Peyer's patch (tissue), 4 donors: ENCODE results near the gene SESN2. TPM values are rescaled to one million over a fixed set of nuclear protein-coding genes. Genes with fewer than 3 reads are reported as not detected.

Source experiments
- DNase-seq, 3 donors: peaks; one replicate each; pipeline ENCODE4 v3.0.0-alpha.2; 2017 to 2019
- H3K27ac ChIP-seq, 4 donors: fragments of 200-600 bp; sonication (generic); one replicate each; pipeline ENCODE4 v1.5.1; 2016 to 2019
- H3K27me3 ChIP-seq, 2 donors: fragments of 200-600 bp; sonication (generic); one replicate each; pipeline ENCODE4 v1.5.1; 2019
- H3K36me3 ChIP-seq, 3 donors: fragments of 200-600 bp; sonication (generic); one replicate each; pipeline ENCODE4 v1.5.1; 2016 to 2019
- H3K4me1 ChIP-seq, 4 donors: fragments of 200-600 bp; sonication (generic); one replicate each; pipeline ENCODE4 v1.5.1; 2016 to 2019
- H3K4me3 ChIP-seq, 4 donors: fragments of 200-600 bp; sonication (generic); 1 replicate in 3 of 4; 2 replicates in 1 of 4; pipeline ENCODE4 v1.5.1; 2016 to 2019; ENCODE audit warnings: mild to moderate bottlenecking in 1 of 4
- H3K9me3 ChIP-seq, 4 donors: fragments of 200-600 bp; sonication (generic); one replicate each; pipeline ENCODE4 v1.5.1; 2016 to 2019; ENCODE audit warnings: mild to moderate bottlenecking in 1 of 4
- POLR2A ChIP-seq, 2 donors: fragments of 450-650 bp; IDR thresholded peaks; one replicate each; pipeline ENCODE4 v1.5.1; 2017; ENCODE audit warnings: antibody characterized with exemption in 2 of 2, mild to moderate bottlenecking in 2 of 2, moderate library complexity in 2 of 2
- total RNA-seq, 4 donors: library from RNA; depleted of rRNA; stranded (reverse); fragments of >200 nt; gene quantifications; one replicate each; pipeline ENCODE4 v1.1.0, GENCODE V29; 2016
- TF ChIP-seq, protein P1 (sequence below), 6 experiments: fragments of 450-650 bp in 4 of 6; fragments of 200-600 bp in 2 of 6; sonication (generic) in 1 of 6; IDR thresholded peaks; one replicate each; pipeline ENCODE4 v1.5.1; 2017 to 2019; ENCODE audit warnings: antibody characterized with exemption in 6 of 6, mild to moderate bottlenecking in 3 of 6, moderate library complexity in 1 of 6

SESN2 gene
- total RNA-seq, 4 donors from 2014 or later: 4.1 to 33.8 (median 26.1) TPM

DNA sequence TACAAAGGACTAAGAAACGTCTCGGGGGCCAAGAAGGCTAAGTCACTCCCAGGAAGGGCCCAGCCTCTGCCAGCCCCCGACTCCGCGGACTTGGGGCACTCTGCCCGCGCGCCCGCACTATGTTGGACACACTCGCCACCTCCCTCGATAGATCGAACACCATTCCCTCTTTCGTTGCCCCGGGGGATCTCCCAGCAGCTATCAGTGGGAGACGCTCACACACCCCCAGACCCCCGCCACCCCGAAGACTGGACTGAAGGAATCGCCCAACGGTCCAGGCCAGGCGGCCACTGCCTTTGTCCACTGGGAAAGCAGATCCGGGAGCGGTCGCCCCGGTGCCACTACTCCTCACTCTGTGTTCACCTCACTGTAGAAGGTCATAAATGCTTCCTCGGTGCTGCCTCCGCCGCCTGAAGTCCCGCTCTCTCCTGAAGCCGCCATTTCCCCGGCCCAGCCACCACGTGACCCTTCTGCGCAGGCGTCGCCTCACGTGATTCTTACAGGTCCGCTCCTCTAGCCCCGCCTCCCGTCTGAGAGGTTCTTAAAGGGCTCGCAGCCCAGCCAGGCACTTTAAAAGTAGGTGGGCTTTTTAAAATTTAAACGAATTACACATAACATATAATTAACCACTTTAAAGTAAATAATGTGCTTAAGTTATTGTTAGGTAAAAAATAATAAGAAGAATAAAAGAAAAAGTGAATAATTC is 26.6 kb upstream of the SESN2 start, which contains the start of gene DNAJC8:
Gene DNAJC8, minus strand, starts transcription at position 472 of the 706 bp plus-strand sequence. Its CDS starts 31 bp downstream, at position 441.
- H3K36me3 ChIP-seq: peaks cover 0 to 16% (median 6%) of the 10 kb centered on the region in 3 donors
- DNase-seq: peak; percentile 94 to 99 (median 99)
- peaks cover 0 to 34% (median 12%) of the 10 kb centered on the region in 4 donors for H3K4me1 ChIP-seq
- peak within 1 kb of the TSS; percentile 72 to 97 (median 86) for H3K4me3 ChIP-seq
- H3K9me3 ChIP-seq: no peaks in the 10 kb centered on the region
- no peaks in the 10 kb centered on the region for H3K27me3 ChIP-seq
- TF ChIP-seq POLR2A (IDR thresholded peaks at IDR 0.05): peak; percentile 66 to 71
- TF ChIP-seq, protein P1, sequence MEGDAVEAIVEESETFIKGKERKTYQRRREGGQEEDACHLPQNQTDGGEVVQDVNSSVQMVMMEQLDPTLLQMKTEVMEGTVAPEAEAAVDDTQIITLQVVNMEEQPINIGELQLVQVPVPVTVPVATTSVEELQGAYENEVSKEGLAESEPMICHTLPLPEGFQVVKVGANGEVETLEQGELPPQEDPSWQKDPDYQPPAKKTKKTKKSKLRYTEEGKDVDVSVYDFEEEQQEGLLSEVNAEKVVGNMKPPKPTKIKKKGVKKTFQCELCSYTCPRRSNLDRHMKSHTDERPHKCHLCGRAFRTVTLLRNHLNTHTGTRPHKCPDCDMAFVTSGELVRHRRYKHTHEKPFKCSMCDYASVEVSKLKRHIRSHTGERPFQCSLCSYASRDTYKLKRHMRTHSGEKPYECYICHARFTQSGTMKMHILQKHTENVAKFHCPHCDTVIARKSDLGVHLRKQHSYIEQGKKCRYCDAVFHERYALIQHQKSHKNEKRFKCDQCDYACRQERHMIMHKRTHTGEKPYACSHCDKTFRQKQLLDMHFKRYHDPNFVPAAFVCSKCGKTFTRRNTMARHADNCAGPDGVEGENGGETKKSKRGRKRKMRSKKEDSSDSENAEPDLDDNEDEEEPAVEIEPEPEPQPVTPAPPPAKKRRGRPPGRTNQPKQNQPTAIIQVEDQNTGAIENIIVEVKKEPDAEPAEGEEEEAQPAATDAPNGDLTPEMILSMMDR (IDR thresholded peaks at IDR 0.05): no peak
- H3K27ac ChIP-seq: peak within 1 kb of the TSS; percentile 65 to 85 (median 76)

DNA sequence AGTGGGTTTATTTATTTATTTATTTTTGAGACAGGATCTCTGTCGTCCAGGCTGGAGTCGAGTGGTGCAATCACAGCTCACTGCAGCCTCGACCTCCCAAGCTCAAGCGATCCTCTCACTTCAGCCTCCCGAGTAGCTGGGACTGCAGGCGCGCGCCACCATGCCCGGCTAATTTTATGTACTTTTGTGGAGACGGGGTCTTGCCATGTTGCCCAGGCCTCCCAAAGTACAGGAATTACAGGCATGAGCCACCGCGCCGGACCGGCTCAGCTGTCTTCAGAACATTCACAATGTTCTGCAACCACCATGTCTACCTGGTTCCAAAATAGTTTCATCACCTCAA is 26.1 kb upstream of the SESN2 start:
- H3K27ac ChIP-seq: peak overlapping the region in 3 of 4 donors; percentile 65 to 80 (median 72)
- peak overlapping the region; percentile 72 to 97 (median 86) for H3K4me3 ChIP-seq
- no peaks in the 10 kb centered on the region for H3K27me3 ChIP-seq
- peaks cover 0 to 35% (median 12%) of the 10 kb centered on the region in 4 donors for H3K4me1 ChIP-seq
- H3K9me3 ChIP-seq: no peaks in the 10 kb centered on the region
- no peak for DNase-seq
- peaks cover 0 to 16% (median 4%) of the 10 kb centered on the region in 3 donors for H3K36me3 ChIP-seq
- TF ChIP-seq, protein P1 (IDR thresholded peaks at IDR 0.05): no peak
- no peak for TF ChIP-seq POLR2A (IDR thresholded peaks at IDR 0.05)

DNA sequence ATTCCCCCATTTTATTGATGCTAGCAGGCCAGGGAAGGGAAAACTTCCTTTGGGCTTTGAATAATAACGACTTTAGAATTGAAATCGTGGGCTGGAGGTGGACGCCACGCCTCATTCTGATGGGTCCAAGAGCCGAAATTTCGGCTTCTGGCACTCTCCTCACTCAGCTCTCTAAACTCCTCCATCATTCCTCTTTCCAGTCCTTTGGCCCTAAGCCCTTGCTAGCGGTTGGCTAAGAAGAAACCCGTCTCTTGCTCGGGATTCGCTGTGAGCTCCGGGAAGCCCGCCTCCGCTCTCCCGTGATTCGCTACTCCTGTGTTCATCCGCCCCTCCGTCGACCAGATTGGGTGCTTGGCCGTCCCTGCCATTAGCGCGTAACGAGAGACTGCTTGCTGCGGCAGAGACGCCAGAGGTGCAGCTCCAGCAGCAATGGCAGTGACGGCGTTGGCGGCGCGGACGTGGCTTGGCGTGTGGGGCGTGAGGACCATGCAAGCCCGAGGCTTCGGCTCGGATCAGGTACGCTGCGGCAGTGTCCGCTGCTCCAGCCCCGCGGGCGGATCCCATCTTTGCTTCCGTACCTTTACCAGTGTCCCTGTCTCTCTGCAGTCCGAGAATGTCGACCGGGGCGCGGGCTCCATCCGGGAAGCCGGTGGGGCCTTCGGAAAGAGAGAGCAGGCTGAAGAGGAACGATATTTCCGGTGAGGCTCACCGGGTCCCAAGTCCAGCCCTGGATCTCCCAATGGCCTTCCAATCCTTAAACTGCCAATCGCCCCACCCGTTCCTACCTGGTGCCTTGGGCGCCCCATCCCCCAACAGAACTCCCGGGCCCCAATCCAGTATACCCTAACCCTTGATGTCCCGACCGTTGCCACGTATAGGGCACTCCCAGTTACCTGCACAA is 23.3 kb upstream of the SESN2 start, which contains the start of gene ATP5IF1:
Gene ATP5IF1, plus strand, starts transcription at position 370 of the 901 bp plus-strand sequence. Its CDS starts 60 bp downstream, at position 430.
- TF ChIP-seq, protein P1 (IDR thresholded peaks at IDR 0.05): no peak
- TF ChIP-seq POLR2A (IDR thresholded peaks at IDR 0.05): peak; percentile 88 to 96
- Histone ChIP-seq H3K9me3 (no peaks in the 10 kb centered on the region), H3K4me3 (peak within 1 kb of the TSS; percentile 89 to 96 (median 91)), H3K4me1 (peaks cover 0 to 28% (median 10%) of the 10 kb centered on the region in 4 donors), H3K36me3 (peaks cover 0 to 10% (median 0%) of the 10 kb centered on the region in 3 donors), H3K27me3 (no peaks in the 10 kb centered on the region), H3K27ac (peak within 1 kb of the TSS; percentile 88 to 98 (median 96))
- peak; percentile 96 to 99 (median 96) for DNase-seq

DNA sequence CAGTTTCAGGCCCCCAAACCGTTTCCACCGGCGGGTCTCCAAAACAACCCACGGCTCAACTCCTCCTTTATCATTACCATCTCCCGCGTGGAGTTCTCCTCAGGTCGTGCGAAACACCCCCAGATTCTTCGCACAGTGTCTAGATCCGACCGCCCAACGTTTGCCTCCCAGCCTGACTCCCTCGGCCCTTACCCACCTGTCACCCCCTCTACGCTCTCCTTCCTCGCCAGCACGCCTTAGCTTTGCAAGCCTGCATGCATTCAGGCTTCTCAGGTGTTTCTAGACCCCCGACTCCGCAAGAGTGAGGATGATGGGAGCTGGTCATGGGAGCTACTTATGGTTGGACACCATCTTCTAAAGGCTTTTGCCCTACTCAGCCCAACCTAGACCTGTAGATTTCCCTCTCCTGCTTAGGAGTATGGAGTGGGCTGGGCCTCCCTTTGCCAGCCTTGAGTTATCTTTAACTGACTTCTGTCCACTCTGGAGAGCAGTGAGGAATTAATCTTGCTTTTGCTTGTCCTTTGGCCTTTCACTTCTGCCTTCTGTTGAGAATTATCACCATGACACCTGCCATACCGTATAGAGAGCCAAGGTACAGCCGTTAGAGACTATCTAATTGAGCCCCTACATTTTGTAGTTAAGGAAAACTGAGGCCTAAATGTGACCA is 22.5 kb upstream of the SESN2 start:
- Histone ChIP-seq H3K27me3 (no peaks in the 10 kb centered on the region), H3K4me1 (peaks cover 0 to 20% (median 6%) of the 10 kb centered on the region in 4 donors), H3K36me3 (peaks cover 0 to 10% (median 0%) of the 10 kb centered on the region in 3 donors), H3K4me3 (peak overlapping the region; percentile 89 to 96 (median 91)), H3K27ac (peak overlapping the region; percentile 88 to 98 (median 96)), H3K9me3 (no peaks in the 10 kb centered on the region)
- DNase-seq: no peak
- TF ChIP-seq, protein P1 (IDR thresholded peaks at IDR 0.05): no peak
- no peak for TF ChIP-seq POLR2A (IDR thresholded peaks at IDR 0.05)

DNA sequence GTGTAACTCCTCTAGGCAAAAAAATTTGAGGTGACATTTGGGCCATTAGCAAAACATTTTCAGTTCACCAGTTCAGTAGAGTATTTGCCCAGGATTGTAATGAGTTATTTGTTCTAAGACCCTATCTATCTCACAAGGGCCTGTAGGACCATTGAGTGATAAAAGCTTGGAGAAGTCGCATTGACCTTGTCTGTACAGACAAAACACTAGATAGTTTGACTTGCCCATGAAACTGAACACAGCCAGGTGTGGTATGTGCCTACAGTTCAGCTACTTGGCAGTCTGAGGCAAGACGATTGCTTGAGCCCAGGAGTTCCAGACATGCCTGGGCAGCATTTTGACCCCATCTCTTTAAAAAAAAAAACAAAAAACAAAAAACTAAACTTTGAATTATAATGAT is 20.3 kb upstream of the SESN2 start:
- TF ChIP-seq, protein P1 (IDR thresholded peaks at IDR 0.05): no peak
- no peak overlapping the region for H3K4me3 ChIP-seq

More for the DNA sequence above, 20.3 kb upstream of the SESN2 start:
- H3K27ac ChIP-seq: no peak overlapping the region
- no peaks in the 10 kb centered on the region for H3K9me3 ChIP-seq
- no peaks in the 10 kb centered on the region for H3K27me3 ChIP-seq
- DNase-seq: no peak
- peaks cover 0 to 22% (median 6%) of the 10 kb centered on the region in 4 donors for H3K4me1 ChIP-seq
- H3K36me3 ChIP-seq: peaks cover 0 to 10% (median 0%) of the 10 kb centered on the region in 3 donors
